HL-60 (cell line): Measurements from ENCODE around the gene CPTP.

Source experiments
- POLR2AphosphoS5 ChIP-seq: IDR thresholded peaks from 2 replicates; pipeline ENCODE4 v1.6.1; 2012; ENCODE audit warnings: low read depth
- TF ChIP-seq, protein P1 (sequence below): IDR thresholded peaks from one replicate; pipeline ENCODE4 v1.5.1; 2011; ENCODE audit warnings: low read length, control low read depth, inconsistent platforms; ENCODE audit not compliant: insufficient read depth

DNA sequence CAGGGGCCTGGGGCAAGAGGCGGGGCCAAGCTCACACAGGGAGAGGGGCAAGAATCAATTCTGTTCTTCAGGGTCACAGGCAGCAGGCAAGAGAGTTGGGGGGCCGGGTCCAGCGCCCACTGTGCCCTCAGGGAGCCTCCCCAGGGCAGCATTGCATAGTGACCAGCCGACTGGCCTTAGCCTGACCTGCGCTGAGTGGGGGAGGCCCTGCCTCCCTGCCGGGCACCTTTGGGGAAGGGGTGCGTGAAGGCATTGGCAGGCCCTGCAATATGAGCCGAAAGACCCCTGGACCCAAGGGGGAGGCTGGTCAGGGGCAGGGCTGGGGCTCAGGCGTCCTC lies 32.2 kb upstream of the CPTP start:
- TF ChIP-seq, protein P1, sequence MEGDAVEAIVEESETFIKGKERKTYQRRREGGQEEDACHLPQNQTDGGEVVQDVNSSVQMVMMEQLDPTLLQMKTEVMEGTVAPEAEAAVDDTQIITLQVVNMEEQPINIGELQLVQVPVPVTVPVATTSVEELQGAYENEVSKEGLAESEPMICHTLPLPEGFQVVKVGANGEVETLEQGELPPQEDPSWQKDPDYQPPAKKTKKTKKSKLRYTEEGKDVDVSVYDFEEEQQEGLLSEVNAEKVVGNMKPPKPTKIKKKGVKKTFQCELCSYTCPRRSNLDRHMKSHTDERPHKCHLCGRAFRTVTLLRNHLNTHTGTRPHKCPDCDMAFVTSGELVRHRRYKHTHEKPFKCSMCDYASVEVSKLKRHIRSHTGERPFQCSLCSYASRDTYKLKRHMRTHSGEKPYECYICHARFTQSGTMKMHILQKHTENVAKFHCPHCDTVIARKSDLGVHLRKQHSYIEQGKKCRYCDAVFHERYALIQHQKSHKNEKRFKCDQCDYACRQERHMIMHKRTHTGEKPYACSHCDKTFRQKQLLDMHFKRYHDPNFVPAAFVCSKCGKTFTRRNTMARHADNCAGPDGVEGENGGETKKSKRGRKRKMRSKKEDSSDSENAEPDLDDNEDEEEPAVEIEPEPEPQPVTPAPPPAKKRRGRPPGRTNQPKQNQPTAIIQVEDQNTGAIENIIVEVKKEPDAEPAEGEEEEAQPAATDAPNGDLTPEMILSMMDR: no peak
- no peak for TF ChIP-seq POLR2AphosphoS5
